K562 (cell line): ENCODE results near the gene GATAD1. TPM values are rescaled to one million over a fixed set of nuclear protein-coding genes. Genes with fewer than 3 reads are reported as not detected.
A peak's percentile ranks its signal among the peaks of the same experiment; 100 is the strongest.

Experiments
- CAMTA2 ChIP-seq: fragments of 250-450 bp; sonication (Bioruptor Pico); conservative IDR thresholded peaks from 2 replicates; pipeline ENCODE4 v1.5.1; 2022
- CBX3 ChIP-seq, 2 experiments: IDR thresholded peaks; 1 replicate in 1 of 2; 2 replicates in 1 of 2; pipeline ENCODE4 v1.6.1; 2012; ENCODE audit warnings: inconsistent platforms in 2 of 2, low read length in 2 of 2, borderline replicate concordance in 1 of 2, control low read depth in 1 of 2
- E2F3 ChIP-seq: fragments of 250-450 bp; sonication (Bioruptor Pico); IDR thresholded peaks from 2 replicates; pipeline ENCODE4 v1.4.0; 2020; ENCODE audit warnings: mild to moderate bottlenecking
- EHMT2 ChIP-seq: fragments of 450-650 bp; IDR thresholded peaks from 2 replicates; pipeline ENCODE4 v1.6.1; 2018; ENCODE audit warnings: antibody characterized with exemption
- GABPA ChIP-seq: fragments of 200-800 bp; sonication (Bioruptor generic); conservative IDR thresholded peaks from 2 replicates; pipeline ENCODE4 v1.6.1; 2016; ENCODE audit warnings: low read depth, missing genetic modification characterization, missing compliant biosample characterization
- HDAC8 ChIP-seq: fragments of 450-650 bp; IDR thresholded peaks from 2 replicates; pipeline ENCODE4 v1.6.1; 2016; ENCODE audit warnings: mild to moderate bottlenecking, missing genetic modification characterization, moderate library complexity, missing compliant biosample characterization
- HMBOX1 ChIP-seq: sonication (generic); IDR thresholded peaks from 2 replicates; pipeline ENCODE4 v1.6.1; 2016
- IRF9 ChIP-seq: fragments of 450-650 bp; IDR thresholded peaks from 2 replicates; pipeline ENCODE4 v1.6.1; 2016; ENCODE audit warnings: missing biosample characterization, missing genetic modification characterization
- KLF16 ChIP-seq: IDR thresholded peaks from 2 replicates; pipeline ENCODE4 v1.6.1; 2016; ENCODE audit warnings: antibody characterized with exemption
- MEF2D ChIP-seq: conservative IDR thresholded peaks from 2 replicates; pipeline ENCODE4 v1.6.1; 2016; ENCODE audit warnings: low read depth, missing genetic modification characterization, missing compliant biosample characterization
- MYNN ChIP-seq, 2 experiments: sonication (generic); formaldehyde crosslinking in 1 of 2; IDR thresholded peaks; 2 replicates each; pipeline versions ENCODE4 v1.5.0 to v1.6.1; 2016 to 2020; ENCODE audit warnings: antibody characterized with exemption in 1 of 2, missing genetic modification reagents in 1 of 2
- NR2C1 ChIP-seq, 2 experiments: fragments of 450-650 bp; IDR thresholded peaks; 2 replicates each; pipeline ENCODE4 v1.6.1; 2017; ENCODE audit warnings: mild to moderate bottlenecking in 2 of 2, antibody characterized with exemption in 1 of 2, inconsistent platforms in 1 of 2, missing compliant biosample characterization in 1 of 2, missing genetic modification characterization in 1 of 2
- PBX2 ChIP-seq, 2 experiments: IDR thresholded peaks in 1 of 2; conservative IDR thresholded peaks in 1 of 2; 2 replicates each; pipeline ENCODE4 v1.6.1; 2016; ENCODE audit warnings: low read depth in 2 of 2, mild to moderate bottlenecking in 1 of 2, missing compliant biosample characterization in 1 of 2, missing genetic modification characterization in 1 of 2, moderate library complexity in 1 of 2
- POLR2G ChIP-seq: fragments of 200-400 bp; formaldehyde crosslinking; IDR thresholded peaks from 2 replicates; pipeline ENCODE4 v1.6.1; 2017; ENCODE audit warnings: low read depth, mild to moderate bottlenecking, antibody characterized with exemption, low read length, moderate library complexity
- STAT5B ChIP-seq: fragments of 250-450 bp; sonication (Bioruptor Pico); IDR thresholded peaks from 2 replicates; pipeline ENCODE4 v1.8.0; 2021; ENCODE audit warnings: mild to moderate bottlenecking, inconsistent platforms
- TEAD1 ChIP-seq, 2 experiments: fragments of 450-650 bp in 1 of 2; sonication (generic) in 1 of 2; formaldehyde crosslinking; IDR thresholded peaks; 2 replicates each; pipeline versions ENCODE4 v1.4.0 to v1.8.0; 2020 to 2022; ENCODE audit warnings: mild to moderate bottlenecking in 2 of 2, missing genetic modification reagents in 1 of 2
- TEAD4 ChIP-seq, 2 experiments: sonication (generic) in 1 of 2; formaldehyde crosslinking in 1 of 2; IDR thresholded peaks; 2 replicates each; pipeline versions ENCODE4 v1.6.1 to v1.8.0; 2012 to 2022; ENCODE audit warnings: borderline replicate concordance in 1 of 2, inconsistent platforms in 1 of 2, low read length in 1 of 2, mild to moderate bottlenecking in 1 of 2, missing genetic modification reagents in 1 of 2
- THAP7 ChIP-seq: fragments of 250-450 bp; sonication (Bioruptor Pico); IDR thresholded peaks from 2 replicates; pipeline ENCODE4 v1.5.0; 2021
- ZFP1 ChIP-seq: fragments of 450-650 bp; formaldehyde crosslinking; IDR thresholded peaks from 2 replicates; pipeline ENCODE4 v1.4.0; 2020; ENCODE audit warnings: mild to moderate bottlenecking, mixed read lengths
- ZNF77 ChIP-seq: fragments of 250-450 bp; sonication (Bioruptor Pico); IDR thresholded peaks from 2 replicates; pipeline ENCODE4 v1.5.0; 2020
- ZNF780A ChIP-seq: fragments of 250-450 bp; sonication (Bioruptor Pico); IDR thresholded peaks from 2 replicates; pipeline ENCODE4 v1.5.0; 2021; ENCODE audit warnings: mild to moderate bottlenecking
- polyA plus RNA-seq, 8 experiments: library from polyadenylated mRNA; depleted of rRNA in 4 of 8; stranded (reverse) in 5 of 8; unstranded in 3 of 8; fragments of >200 nt; fragmentation: Nextera tagmentation in 2 of 8; fragmentation: Illumina TruSeq in 1 of 8; extraction: Ambion mirVana in 2 of 8; extraction: Trizol in 1 of 8; gene quantifications; 2 replicates each; pipeline versions ENCODE4 v1.2.1 to v1.2.3, GENCODE V29; 2011 to 2014; ENCODE audit warnings: inconsistent platforms in 1 of 8, missing spikeins in 1 of 8
- total RNA-seq, 7 experiments: library from RNA; depleted of rRNA in 6 of 7; stranded (reverse); fragments of >200 nt in 6 of 7; fragmentation: Illumina TruSeq in 2 of 7; extraction: Trizol in 2 of 7; gene quantifications; 2 replicates each; pipeline versions ENCODE4 v1.2.1 to v1.2.3, GENCODE V29; 2011 to 2021; ENCODE audit warnings: low replicate concordance in 1 of 7

The GATAD1 gene
- total and polyA plus RNA-seq, 9 of the 15 experiments (the other 6 are each of a cell fraction or from before 2014, with no cell fraction given), result 9.3 to 67.7 (median 34.3) TPM

GRCh38 chr7:92427193-92427592 is 20.1 kb upstream of the GATAD1 start (continued):
- TF ChIP-seq TEAD4 (IDR thresholded peaks at IDR 0.05; ENCODE audit: low read length), result no peak
- TF ChIP-seq TEAD4 (CRISPR knock-in tag; IDR thresholded peaks at IDR 0.05; ENCODE audit: borderline replicate concordance), result no peak
- TF ChIP-seq POLR2G, result no peak
- TF ChIP-seq MEF2D, result peak; percentile 70
- TF ChIP-seq IRF9, result 0 out of 2 replicates have a peak, but pooled peaks have one; percentile 36
- no peak for TF ChIP-seq STAT5B (CRISPR knock-in tag)
- peak in 1 of 2 experiments; percentile 77; a peak in 1 of 4 replicates for TF ChIP-seq TEAD1 (CRISPR knock-in tag; IDR thresholded peaks at IDR 0.05)
- TF ChIP-seq ZNF77, result no peak
- no peak for TF ChIP-seq CAMTA2
- TF ChIP-seq KLF16, result no peak
- TF ChIP-seq EHMT2, result no peak
- TF ChIP-seq NR2C1 (IDR thresholded peaks at IDR 0.05), result no peak
- TF ChIP-seq NR2C1 (tag; IDR thresholded peaks at IDR 0.05), result peak; percentile 50; the same call in 1 of the 2 replicates
- TF ChIP-seq THAP7 (CRISPR knock-in tag), result no peak
- no peak for TF ChIP-seq ZFP1
- no peak for TF ChIP-seq E2F3 (CRISPR knock-in tag)
- no peak for TF ChIP-seq GABPA (tag)
- TF ChIP-seq HDAC8, result peak; percentile 65; the same call in 1 of the 2 replicates
- no peak for TF ChIP-seq CBX3 (IDR thresholded peaks at IDR 0.05; ENCODE audit: borderline replicate concordance in 1 of 2, low read length in 2 of 2)
- no peak for TF ChIP-seq MYNN (IDR thresholded peaks at IDR 0.05)
- no peak for TF ChIP-seq MYNN (CRISPR knock-in tag; IDR thresholded peaks at IDR 0.05)
- no peak for TF ChIP-seq PBX2 (CRISPR knock-in tag; IDR thresholded peaks at IDR 0.05; ENCODE audit: low read depth)
- TF ChIP-seq PBX2 (tag; conservative IDR thresholded peaks at IDR 0.05; ENCODE audit: low read depth), result no peak
- no peak for TF ChIP-seq HMBOX1
- TF ChIP-seq ZNF780A (CRISPR knock-in tag), result no peak
